SK-N-DZ (cell line): ENCODE data around the gene SLC41A2. TPM values are rescaled to one million over a fixed set of nuclear protein-coding genes. Genes with fewer than 3 reads are reported as not detected.
"Not testable (repeated sequence)": the region's sequence is repeated elsewhere in the genome, so short reads cannot be mapped to it uniquely, and the experiment has no call there.

Source experiments
- DNase-seq: peaks from one replicate; pipeline ENCODE4 v3.0.0-alpha.2; 2015; ENCODE audit warnings: low spot score
- polyA plus RNA-seq, 2 experiments: library from polyadenylated mRNA; depleted of rRNA; stranded (reverse); fragments of >200 nt; gene quantifications; 2 replicates each; pipeline ENCODE4 v1.2.3, GENCODE V29; 2014

Gene SLC41A2, protein sequence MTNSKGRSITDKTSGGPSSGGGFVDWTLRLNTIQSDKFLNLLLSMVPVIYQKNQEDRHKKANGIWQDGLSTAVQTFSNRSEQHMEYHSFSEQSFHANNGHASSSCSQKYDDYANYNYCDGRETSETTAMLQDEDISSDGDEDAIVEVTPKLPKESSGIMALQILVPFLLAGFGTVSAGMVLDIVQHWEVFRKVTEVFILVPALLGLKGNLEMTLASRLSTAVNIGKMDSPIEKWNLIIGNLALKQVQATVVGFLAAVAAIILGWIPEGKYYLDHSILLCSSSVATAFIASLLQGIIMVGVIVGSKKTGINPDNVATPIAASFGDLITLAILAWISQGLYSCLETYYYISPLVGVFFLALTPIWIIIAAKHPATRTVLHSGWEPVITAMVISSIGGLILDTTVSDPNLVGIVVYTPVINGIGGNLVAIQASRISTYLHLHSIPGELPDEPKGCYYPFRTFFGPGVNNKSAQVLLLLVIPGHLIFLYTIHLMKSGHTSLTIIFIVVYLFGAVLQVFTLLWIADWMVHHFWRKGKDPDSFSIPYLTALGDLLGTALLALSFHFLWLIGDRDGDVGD
- 0.92 and 3.2 TPM in 2 replicates for polyA plus RNA-seq (2014; cell fraction: cytosol; rRNA removed)
- 1.2 and 2.0 TPM in 2 replicates for polyA plus RNA-seq (2014; cell fraction: nucleus; rRNA removed)

DNA sequence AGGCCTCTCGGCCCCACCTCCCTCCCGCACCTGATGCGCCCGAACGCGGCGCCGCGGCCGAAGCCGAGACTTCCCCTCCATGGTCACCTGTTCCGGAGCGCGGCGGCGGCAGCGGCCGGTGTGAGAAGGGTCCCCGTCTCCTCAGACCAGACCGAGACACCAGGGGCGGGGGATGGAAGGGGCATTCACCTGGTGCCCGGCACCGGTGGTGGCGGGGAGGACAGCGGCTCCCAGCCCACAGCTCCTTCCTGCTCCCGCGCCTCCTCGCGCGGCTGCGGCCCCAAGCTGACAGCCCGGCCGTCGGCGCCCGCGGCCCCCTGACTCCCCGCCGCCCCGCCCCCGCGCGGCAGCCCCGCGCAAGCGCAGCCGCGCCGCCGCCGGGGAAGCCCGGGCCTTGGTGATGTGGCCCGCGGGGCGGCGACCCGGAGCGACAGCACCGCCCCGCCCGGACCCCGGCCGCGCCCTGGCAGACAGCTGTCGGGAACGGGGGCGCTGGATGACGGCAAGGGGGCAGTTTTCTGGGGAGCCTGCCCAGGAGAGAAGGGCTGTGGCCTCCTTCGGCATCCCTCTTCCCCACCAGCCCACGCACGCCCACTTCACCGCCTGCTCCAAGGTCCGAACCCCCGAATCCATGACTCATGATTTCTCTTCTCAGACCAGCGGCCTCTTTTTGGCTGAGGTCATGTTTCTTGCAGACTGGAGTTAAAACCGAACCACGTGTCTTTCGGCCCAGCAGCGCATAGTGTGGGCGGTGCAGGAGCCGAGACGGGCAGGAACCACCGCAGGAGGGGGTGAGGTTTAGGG lies at the start of gene SLC41A2:
SLC41A2 (minus strand) TSS at position 290 of the 804 bp plus-strand sequence. CDS start 29,763 bp downstream, outside the sequence.
- peak; percentile 58 for DNase-seq

DNA sequence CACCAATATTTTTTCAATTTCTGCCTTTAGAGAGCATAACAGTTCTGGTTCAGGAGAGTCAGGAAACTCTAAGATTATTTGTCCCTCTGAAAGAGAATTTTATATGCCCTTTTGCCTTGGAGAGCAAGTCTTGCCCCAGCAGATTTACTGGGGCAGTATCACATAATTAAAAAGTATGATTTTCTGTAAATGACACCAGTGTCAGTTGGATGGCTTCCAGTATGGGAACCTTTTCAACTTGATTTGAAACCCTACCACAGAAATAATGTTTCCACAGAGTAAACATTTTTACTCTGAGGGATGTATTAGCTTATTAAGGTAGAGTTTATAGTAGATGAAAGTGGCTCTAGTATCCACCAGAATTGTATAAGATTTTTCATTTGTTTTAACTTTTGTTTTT lies 43.4 kb upstream of the SLC41A2 start:
- DNase-seq: no peak

DNA sequence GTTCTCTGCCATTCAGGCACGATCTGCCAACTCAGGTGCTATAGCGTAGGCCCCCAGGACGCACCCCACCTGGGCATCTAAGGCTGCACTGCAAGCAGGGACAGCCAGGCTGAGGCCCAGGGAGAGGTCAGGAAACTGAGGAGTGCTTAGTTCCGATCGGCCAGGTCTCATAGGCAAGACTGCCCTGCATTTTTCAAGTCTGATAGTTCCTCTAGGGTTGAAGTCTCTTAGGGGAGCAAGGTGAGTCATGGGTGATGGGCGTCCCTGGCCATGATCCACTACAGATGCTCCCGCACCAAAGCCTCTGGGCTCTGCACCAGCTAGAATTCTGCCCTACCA lies 41.2 kb upstream of the SLC41A2 start:
- no peak for DNase-seq

DNA sequence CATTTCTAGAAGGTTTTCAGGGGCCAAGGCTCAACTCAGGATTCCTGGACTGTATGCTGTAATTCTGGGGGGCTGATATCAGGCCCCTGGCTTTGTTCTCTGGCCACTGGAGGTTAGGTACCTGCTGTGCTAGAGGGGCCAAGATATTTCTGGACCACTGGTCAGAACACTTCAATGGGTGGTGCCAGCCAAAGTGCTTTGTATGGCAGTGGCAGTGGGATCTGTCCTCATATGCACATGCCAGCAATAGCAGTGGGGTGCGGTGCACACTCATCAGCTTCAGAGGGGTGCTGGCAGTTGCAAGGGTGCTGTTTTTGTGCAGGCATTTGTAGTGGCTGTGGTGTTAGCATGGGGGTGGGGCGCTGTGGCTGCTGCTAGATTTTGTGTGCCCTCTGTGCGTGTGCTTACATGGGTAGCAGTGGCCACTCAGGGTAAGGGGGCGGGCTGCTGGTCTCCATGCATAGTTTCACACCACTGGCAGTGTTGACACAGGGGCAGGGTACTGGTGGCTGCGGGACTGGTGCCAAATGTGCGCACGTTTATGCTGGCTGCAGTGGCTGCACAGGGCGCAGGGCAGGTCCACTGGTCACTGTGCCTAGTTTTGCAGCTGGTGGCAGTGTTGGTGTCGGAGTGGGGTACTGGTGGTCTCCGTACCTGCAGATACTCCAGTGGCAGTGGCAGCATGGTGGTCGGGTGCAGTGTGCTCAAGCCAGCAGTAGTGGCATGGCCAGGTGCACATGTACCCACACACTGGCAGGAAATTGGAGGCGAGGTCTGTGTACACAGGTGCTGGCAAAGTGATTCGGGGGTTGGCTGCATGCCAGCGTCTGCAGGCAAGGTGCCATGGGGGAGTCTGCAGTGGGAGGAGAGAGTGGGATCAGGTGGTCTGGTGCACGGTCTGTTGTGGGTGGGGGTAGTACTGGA lies 40.6 kb upstream of the SLC41A2 start:
- DNase-seq: no peak

DNA sequence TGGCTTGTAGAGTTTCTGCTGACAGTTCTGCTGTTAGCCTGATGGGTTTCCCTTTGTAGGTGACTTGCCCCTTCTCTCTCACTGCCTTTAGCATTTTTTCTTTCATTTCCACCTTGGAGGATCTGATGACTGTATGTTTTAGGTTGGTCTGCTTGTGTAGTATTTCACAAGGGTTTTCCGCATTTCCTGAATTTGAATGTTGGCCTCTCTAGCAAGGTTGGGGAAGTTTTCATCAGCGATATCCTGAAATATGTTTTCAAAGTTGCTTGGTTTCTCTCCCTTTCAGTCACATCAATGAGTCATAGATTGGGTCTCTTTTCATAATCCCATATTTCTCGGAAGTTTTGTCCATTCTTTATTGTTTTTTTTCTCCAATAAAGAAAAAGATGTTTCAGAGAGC lies 39.5 kb upstream of the SLC41A2 start:
- DNase-seq: no peak

DNA sequence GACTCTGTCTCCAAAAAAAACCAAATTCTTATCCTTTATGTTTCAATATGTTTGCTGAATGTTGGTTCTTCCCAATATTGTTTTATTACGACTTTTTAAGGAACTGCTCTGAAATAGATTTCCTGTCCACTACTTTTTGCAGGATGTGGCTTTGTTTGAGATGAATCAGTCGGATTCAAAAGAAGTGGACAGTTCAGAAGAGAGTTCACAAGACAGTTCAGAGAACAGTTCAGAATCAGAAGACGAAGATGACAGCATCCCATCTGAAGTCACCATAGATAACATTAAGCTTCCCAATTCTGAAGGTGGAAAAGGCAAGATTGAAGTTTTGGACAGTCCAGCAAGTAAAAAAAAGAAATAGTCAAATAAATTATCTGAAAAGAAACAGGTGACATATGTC lies 36.2 kb upstream of the SLC41A2 start:
- DNase-seq: no peak

DNA sequence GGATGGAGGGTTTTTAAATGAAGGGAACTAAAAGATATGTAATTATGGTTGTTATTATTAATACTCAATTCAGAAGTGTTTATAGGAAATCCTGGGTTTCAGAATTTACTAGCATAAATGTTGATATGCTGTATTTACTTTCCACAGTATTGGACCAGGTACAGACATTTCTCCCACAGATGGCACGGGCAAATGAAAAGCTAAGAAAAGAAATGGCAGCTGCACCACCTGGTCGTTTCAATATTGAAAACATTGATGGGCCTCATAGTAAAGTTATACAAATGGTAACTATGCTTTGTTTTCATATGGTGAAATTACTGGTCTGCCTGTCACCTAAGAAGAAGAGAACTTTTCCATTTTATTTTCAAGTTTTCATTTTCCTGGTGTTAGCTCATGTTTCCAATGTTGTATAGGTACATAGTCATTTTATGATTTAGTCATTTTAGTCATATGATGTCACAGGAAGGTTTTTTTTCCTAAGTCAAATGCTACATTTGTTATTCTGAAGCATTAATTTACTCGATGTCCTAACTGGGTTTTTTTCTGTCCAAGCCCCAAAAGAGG lies 33.6 kb upstream of the SLC41A2 start:
- DNase-seq: no peak

DNA sequence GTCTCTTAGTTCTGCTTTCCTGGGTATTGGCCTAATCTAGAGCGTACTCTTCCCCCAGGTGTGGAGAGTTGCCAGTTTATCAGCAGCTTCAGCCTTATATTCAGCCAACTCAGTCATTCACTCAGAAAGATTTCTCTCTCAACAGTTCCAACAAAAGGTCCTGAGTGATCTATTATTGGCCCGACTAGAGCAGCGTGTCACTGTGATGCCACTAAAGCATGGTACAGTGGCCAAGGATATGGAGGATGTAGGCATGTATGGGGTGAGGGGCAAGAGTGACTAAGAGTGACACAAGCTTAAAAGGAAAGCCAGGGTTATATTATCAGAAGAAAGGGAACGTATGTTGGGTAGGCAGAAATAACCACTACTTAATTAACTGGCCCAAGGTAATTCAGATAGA lies 32.9 kb upstream of the SLC41A2 start:
- no peak for DNase-seq

DNA sequence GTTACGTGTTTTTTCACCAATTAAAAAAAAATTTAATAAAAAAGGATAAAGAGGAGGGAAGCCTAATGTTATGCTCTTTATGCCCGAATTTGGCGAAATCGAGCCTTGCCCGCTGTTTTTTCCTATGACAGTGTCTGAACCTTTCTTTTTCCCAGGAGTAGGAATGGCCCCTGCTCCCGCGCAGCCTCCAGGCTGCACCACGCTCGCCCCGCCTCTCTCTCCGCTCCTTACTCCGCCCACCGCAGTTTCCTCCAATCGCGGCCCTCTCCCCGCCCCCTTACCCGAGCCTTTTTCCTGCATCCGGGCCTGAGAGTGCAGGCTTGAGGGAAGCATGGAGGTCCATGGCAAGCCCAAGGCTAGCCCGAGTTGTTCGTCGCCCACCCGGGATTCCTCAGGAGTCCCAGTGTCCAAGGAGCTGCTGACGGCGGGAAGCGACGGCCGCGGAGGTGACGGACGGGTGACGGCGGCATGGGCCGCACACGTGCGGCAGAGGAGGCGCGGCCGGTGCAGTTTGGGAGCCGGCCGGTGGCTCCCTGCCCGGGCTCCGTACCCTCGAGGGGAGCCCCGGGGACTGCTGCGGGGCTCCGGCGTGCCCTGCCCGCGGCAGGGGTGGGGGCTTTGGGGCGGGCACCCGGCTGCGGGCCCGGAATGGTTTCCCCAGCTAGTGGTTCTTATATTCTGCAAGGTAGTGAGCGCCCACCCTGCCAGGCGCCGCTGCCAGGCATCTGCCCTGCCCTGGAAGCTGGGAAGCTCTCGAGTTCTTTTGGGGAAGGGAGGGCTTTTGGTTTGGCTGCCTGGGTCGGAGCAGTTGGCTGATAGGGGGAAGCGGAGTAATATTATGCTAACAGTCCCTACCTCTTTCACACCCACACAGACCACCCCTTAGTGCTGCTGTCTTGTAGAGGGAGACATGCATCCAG lies 28.2 kb upstream of the SLC41A2 start, which contains the start of gene NOPCHAP1:
NOPCHAP1 (plus strand) TSS at position 295 of the 920 bp plus-strand sequence; CDS start at position 332, 37 bp downstream.
- DNase-seq: peak; percentile 92

DNA sequence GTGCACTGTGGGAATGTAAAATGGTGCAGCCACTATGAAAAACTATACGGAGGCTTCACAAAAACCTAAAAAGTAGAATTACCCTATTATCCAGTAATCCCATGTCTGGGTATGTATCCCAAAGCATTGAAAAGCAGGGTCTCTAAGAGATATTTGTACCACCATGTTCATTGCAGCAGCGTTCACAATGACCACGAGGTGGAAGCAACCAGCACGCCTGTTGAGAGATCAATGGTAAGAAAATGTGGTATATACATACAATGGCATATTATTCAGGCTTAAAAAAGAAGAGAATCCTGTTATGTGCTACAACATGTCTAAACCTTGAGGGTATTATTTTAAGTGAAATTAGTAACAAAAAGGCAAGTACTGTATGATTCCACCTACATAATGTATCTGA lies 27.1 kb upstream of the SLC41A2 start:
- DNase-seq: peak; percentile 30

DNA sequence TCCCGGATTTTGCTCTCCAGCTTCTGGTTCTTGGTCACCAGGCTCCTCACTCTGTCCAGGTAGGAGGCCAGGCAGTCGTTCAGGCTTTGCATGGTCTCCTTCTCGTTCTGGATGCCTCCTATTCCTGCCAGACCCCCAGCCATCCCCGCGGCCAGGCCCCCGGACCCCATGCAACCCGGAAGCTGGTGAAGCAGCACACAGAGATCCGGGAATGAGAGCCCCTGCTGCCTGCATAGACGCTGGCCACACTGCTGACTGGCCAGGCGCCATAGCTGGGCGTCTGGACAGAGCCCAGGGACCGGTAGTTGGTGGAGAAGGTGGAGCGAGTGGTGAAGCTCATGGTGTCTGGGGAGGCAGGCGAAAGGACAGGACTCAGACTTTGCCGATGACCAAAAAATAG lies 19.6 kb upstream of the SLC41A2 start:
- not testable (repeated sequence) for DNase-seq

DNA sequence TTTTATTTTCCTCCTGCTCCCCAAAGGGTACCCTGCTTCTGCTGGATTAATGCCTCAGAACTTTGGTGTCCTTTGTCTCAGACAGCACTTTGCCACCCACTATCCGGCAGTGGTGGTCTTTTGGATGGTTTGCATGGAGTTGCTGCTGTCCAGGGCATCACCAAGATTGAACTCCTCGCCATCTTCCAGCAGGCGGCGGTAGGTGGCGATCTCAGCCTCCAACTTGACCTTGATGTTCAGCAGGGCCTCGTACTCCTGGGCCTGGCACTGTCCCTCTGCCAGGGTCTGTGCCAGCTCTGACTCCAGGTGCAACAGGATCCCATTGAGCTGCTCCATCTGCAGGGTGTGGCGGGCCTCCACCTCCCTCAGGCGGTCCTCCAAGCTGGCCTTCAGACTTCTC lies 18.6 kb upstream of the SLC41A2 start:
- no peak for DNase-seq

DNA sequence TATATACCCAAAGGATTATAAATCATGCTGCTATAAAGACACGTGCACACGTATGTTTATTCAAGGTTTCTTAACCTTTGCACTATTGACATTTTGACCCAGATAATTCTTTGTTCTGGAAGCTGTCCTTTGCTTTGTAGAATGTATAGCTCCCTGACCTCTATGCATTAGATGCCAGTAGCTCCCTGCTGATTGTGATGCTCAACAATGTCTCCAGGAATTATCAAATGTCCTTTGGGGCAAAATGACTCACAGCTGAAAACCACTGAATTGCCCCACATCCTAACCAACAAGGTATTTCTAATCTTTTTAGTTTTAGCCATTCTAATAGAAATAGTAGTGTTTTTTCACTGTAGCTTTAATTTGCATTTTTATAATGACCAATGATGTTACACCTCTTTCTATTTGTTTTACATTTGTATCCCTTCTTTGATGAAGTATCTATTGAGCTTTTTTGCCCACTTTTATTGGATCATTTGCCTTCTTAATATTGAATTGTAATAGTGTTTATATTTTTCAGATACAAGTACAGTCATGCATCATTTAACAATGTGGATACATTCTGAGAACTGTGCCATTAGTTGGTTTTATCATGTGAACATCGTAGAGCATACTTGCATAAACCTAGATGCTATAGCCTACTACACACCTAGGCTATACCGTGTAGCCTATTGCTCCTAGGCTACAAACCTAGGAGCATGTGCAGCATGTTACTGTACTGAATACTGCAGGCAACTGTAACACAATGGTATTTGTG lies 17.7 kb upstream of the SLC41A2 start:
- no peak for DNase-seq

DNA sequence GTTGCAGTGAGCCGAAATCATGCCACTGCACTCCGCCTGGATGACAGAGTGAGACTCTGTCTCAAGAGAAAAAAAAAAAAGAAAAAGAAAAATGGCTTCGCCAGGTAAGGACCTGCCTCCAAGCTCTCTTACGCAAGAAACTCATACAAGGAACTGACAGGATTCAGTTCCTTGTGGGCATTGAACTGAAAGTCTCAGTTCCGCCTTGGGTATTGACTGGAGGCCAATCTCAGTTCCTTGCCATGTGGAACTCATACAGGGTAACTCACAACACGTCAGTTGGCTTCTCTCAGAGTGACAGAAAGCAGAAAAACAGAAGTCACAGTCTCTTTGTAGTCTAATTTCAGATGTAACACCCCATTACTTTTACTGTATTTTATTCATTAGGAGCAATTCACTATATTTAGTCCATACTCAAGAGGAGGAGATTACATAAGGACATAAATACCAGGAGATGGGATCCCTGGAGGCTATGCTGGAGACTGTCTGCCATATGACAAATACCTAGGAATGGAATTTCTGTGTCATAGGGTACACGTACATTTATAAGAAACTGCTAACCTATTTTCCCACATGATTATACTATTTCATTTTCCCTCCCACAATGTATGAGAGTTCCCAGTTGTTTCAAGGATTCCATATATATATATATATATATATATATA lies 16.7 kb upstream of the SLC41A2 start:
- DNase-seq: no peak

DNA sequence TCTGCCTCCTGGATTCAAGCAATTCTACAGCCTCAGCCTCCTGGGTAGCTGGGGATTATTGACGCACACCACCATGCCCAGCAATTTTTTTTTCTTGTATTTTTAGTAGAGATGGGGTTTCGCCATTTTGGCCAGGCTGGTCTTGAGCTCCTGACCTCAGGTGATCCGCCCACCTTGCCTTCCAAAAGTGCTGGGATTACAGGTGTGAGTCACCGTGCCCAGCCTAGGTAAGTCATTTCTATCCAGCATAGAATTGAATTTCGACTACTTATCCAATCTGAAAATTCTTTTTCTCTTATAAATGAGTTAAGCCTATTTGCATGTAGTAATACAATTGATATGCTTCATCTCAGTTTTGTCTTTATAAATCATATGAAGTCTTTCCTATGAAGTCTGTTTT lies 15.2 kb upstream of the SLC41A2 start:
- no peak for DNase-seq

DNA sequence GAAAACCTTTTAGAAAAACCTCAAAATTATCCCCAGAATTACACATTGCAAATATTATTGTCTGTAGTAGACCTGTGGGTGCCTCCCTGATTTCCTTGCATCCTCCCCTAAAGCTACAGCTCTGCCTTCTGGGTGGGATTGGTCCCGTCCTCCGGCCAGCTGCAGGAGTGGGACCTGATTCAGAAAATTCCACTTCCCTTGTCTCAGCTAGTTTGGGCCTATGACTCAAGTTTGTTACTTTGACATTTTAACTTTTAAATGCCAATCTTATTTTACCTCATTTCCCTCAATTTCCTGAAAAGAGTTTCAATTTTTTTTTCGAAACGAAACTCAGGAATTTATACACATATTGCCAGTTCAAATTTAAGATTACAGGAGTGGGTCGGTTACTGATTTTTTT lies 13.2 kb upstream of the SLC41A2 start:
- DNase-seq: no peak

DNA sequence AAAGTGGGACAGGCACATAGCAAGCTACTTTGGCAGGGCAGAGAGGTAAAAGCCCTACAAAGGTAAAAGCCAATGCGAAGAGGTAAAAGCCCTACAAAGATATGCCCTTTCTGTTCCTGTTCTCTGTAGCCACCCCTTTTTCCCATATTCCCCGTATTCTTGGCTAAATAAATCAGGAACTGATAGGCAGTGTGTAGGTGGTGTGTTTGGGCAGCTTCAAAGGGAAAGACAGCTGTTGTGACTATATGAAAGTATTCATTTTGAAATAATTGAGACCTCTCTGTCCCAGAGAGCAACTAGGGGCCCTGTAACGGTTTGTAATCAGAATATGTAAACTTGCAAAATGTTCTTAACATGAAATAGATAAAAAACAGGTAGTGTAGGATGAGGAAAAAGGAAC lies 11.3 kb upstream of the SLC41A2 start:
- DNase-seq: no peak

DNA sequence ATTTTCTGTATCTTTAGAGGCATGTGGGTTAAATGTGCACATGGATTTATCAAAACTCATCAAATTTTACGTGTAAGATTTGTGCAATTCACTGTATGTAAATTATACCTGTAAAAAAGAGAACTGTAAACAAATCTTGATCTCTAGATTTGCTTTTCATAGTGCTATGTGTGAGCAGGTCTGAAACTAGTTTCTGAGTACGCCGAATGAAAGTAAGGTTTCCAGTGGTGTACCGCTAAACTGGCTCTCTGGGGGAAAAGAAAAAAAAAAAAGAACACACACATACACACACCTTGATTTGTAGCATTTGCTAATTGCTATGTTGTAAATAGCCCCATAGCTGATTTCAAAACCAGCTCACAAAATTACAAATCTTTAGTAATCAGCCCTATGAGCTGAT lies 8.6 kb upstream of the SLC41A2 start:
- no peak for DNase-seq

DNA sequence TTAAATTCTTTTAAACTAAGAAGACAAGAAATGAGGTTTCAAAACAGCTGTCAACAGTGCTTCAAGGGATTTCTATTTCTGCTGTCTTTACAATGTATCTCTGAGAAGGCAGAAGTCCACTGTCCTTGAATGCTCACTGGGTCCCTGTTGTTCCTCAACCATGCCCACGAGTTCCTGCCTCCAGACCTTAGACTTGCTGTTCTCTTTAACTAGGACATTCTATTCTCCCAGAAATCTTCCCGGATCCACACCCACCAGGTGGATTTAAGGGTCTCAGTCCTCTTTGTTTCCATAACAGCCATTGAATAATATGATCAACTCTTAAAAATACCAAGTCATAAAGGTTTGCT lies 6.7 kb upstream of the SLC41A2 start:
- no peak for DNase-seq
